Neural cell (in vitro differentiated cells): ENCODE results near the gene SLMAP.

Source experiments
- EP300 ChIP-seq: fragments of 450-650 bp; conservative IDR thresholded peaks from 2 replicates; pipeline ENCODE4 v1.6.1; 2014; ENCODE audit warnings: antibody characterized with exemption, mild to moderate bottlenecking, moderate library complexity; ENCODE audit not compliant: poor library complexity, severe bottlenecking
- EZH2 ChIP-seq: fragments of 200-600, 300-800 bp; shearing (Covaris generic), sonication (generic); IDR thresholded peaks from 2 replicates; pipeline ENCODE4 v1.6.1; 2014; ENCODE audit warnings: antibody characterized with exemption, low read length, borderline replicate concordance, mild to moderate bottlenecking; ENCODE audit not compliant: insufficient read depth, poor library complexity, severe bottlenecking
- MXI1 ChIP-seq: fragments of 450-650 bp; conservative IDR thresholded peaks from 2 replicates; pipeline ENCODE4 v1.6.1; 2014; ENCODE audit warnings: antibody characterized with exemption, mild to moderate bottlenecking; ENCODE audit not compliant: poor library complexity, severe bottlenecking
- POLR2AphosphoS5 ChIP-seq: IDR thresholded peaks from 2 replicates; pipeline ENCODE4 v1.6.1; 2012
- SMC3 ChIP-seq: fragments of 450-650 bp; conservative IDR thresholded peaks from 2 replicates; pipeline ENCODE4 v1.6.1; 2014; ENCODE audit warnings: antibody characterized with exemption, mild to moderate bottlenecking, moderate library complexity; ENCODE audit not compliant: poor library complexity
- TAF1 ChIP-seq: IDR thresholded peaks from 2 replicates; pipeline ENCODE4 v1.6.1; 2012; ENCODE audit warnings: low read depth
- TF ChIP-seq, protein P1 (sequence below): fragments of 450-650 bp; IDR thresholded peaks from 2 replicates; pipeline ENCODE4 v1.5.1; 2014; ENCODE audit warnings: antibody characterized with exemption, mild to moderate bottlenecking, moderate library complexity; ENCODE audit not compliant: poor library complexity, severe bottlenecking
- TF ChIP-seq, protein P2 (sequence below): IDR thresholded peaks from 2 replicates; pipeline ENCODE4 v1.6.1; 2012; ENCODE audit warnings: borderline replicate concordance

DNA sequence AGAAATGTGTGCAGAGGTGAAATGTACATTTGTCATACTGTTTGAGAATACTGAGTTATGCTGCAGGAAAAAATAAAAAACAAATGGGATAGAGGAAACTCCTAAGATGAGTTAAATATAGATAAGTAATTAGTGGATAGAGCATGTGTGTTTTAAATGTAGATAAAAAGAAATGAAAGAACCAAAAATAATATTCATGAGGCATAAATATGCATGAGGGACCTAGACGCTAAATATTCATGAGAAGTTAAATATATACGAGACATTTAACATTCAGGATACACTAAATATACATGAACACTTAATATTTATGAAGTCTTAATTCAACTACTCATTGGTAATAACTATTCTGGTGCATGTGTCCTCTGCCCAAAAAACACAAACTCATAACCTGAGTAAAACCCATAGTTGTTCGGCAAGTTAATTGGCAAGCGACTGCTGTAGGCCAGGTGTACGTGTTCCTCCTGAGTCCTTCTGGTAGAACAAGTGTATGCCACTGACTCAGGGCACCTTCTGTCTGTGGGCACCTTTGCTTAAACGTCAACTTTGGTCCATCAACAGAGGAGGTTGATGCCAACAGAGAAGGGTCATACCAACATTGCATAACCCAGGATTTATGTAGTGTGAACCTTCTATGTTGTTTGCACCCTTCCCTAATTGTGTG lies 38.8 kb upstream of the SLMAP start:
- TF ChIP-seq POLR2AphosphoS5 (no peak), EZH2 (no peak), SMC3 (no peak), MXI1 (no peak), EP300 (no peak), TAF1 (no peak)
- TF ChIP-seq, protein P1, sequence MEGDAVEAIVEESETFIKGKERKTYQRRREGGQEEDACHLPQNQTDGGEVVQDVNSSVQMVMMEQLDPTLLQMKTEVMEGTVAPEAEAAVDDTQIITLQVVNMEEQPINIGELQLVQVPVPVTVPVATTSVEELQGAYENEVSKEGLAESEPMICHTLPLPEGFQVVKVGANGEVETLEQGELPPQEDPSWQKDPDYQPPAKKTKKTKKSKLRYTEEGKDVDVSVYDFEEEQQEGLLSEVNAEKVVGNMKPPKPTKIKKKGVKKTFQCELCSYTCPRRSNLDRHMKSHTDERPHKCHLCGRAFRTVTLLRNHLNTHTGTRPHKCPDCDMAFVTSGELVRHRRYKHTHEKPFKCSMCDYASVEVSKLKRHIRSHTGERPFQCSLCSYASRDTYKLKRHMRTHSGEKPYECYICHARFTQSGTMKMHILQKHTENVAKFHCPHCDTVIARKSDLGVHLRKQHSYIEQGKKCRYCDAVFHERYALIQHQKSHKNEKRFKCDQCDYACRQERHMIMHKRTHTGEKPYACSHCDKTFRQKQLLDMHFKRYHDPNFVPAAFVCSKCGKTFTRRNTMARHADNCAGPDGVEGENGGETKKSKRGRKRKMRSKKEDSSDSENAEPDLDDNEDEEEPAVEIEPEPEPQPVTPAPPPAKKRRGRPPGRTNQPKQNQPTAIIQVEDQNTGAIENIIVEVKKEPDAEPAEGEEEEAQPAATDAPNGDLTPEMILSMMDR, result no peak
- TF ChIP-seq, protein P2, sequence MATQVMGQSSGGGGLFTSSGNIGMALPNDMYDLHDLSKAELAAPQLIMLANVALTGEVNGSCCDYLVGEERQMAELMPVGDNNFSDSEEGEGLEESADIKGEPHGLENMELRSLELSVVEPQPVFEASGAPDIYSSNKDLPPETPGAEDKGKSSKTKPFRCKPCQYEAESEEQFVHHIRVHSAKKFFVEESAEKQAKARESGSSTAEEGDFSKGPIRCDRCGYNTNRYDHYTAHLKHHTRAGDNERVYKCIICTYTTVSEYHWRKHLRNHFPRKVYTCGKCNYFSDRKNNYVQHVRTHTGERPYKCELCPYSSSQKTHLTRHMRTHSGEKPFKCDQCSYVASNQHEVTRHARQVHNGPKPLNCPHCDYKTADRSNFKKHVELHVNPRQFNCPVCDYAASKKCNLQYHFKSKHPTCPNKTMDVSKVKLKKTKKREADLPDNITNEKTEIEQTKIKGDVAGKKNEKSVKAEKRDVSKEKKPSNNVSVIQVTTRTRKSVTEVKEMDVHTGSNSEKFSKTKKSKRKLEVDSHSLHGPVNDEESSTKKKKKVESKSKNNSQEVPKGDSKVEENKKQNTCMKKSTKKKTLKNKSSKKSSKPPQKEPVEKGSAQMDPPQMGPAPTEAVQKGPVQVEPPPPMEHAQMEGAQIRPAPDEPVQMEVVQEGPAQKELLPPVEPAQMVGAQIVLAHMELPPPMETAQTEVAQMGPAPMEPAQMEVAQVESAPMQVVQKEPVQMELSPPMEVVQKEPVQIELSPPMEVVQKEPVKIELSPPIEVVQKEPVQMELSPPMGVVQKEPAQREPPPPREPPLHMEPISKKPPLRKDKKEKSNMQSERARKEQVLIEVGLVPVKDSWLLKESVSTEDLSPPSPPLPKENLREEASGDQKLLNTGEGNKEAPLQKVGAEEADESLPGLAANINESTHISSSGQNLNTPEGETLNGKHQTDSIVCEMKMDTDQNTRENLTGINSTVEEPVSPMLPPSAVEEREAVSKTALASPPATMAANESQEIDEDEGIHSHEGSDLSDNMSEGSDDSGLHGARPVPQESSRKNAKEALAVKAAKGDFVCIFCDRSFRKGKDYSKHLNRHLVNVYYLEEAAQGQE, result no peak
